ES-I3 (cell line): ENCODE data around the gene RIMBP2.
A peak's percentile ranks its signal among the peaks of the same experiment; 100 is the strongest.

Experiments used
- H3K36me3 ChIP-seq: 2 replicates; pipeline ENCODE4 v1.6.1; 2013; ENCODE audit warnings: mild to moderate bottlenecking, low read length, control low read depth, moderate library complexity; ENCODE audit not compliant: insufficient read depth
- H3K4me1 ChIP-seq: 2 replicates; pipeline ENCODE4 v1.6.1; 2013; ENCODE audit warnings: mild to moderate bottlenecking, control low read depth, low read length; ENCODE audit not compliant: insufficient read depth
- H3K9ac ChIP-seq: 2 replicates; pipeline ENCODE4 v1.6.1; 2013; ENCODE audit warnings: low read depth, mild to moderate bottlenecking, low read length, moderate library complexity
- H3K9me3 ChIP-seq: 2 replicates; pipeline ENCODE4 v1.6.1; 2013; ENCODE audit warnings: mild to moderate bottlenecking, low read length, moderate library complexity; ENCODE audit not compliant: control insufficient read depth, insufficient read depth

The RIMBP2 gene

GRCh38 chr12:130642856-130643255 is 73.2 kb downstream of the RIMBP2 start:
- Histone ChIP-seq H3K36me3 (no peaks in the 10 kb centered on the region), H3K9me3 (no peaks in the 10 kb centered on the region; the same call in 1 of the 2 replicates), H3K4me1 (no peaks in the 10 kb centered on the region), H3K9ac (no peak overlapping the region)

GRCh38 chr12:130641533-130642184 is 74.4 kb downstream of the RIMBP2 start:
- no peaks in the 10 kb centered on the region for H3K36me3 ChIP-seq
- H3K4me1 ChIP-seq = no peaks in the 10 kb centered on the region
- no peak overlapping the region for H3K9ac ChIP-seq
- H3K9me3 ChIP-seq = no peaks in the 10 kb centered on the region; the same call in 1 of the 2 replicates

- Histone ChIP-seq H3K4me1 (no peaks in the 10 kb centered on the region), H3K36me3 (no peaks in the 10 kb centered on the region), H3K9ac (no peak overlapping the region), H3K9me3 (no peaks in the 10 kb centered on the region; the same call in 1 of the 2 replicates)
These were observed 75.2 kb downstream of the RIMBP2 start for GRCh38 chr12:130640901-130641300.

- Histone ChIP-seq H3K9me3 (no peaks in the 10 kb centered on the region; the same call in 1 of the 2 replicates), H3K9ac (no peak overlapping the region), H3K4me1 (no peaks in the 10 kb centered on the region), H3K36me3 (no peaks in the 10 kb centered on the region)
These were observed 75.6 kb downstream of the RIMBP2 start for GRCh38 chr12:130640496-130640895.

- Histone ChIP-seq H3K9me3 (no peaks in the 10 kb centered on the region; the same call in 1 of the 2 replicates), H3K9ac (no peak overlapping the region), H3K4me1 (peaks cover 4% of the 10 kb centered on the region; the same call in 1 of the 2 replicates), H3K36me3 (no peaks in the 10 kb centered on the region)
These were observed 76.3 kb downstream of the RIMBP2 start for GRCh38 chr12:130639476-130640424.

GRCh38 chr12:130636370-130636769 is 79.7 kb downstream of the RIMBP2 start:
- Histone ChIP-seq H3K4me1 (peaks cover 19% of the 10 kb centered on the region), H3K9ac (no peak overlapping the region), H3K36me3 (no peaks in the 10 kb centered on the region), H3K9me3 (no peaks in the 10 kb centered on the region; the same call in 1 of the 2 replicates)

GRCh38 chr12:130634866-130635265 is 81.2 kb downstream of the RIMBP2 start:
- Histone ChIP-seq H3K9ac (no peak overlapping the region), H3K36me3 (no peaks in the 10 kb centered on the region), H3K4me1 (peaks cover 19% of the 10 kb centered on the region), H3K9me3 (peaks cover 3% of the 10 kb centered on the region; the same call in 1 of the 2 replicates)

GRCh38 chr12:130633771-130634170 is 82.3 kb downstream of the RIMBP2 start:
- H3K9me3 ChIP-seq = peaks cover 3% of the 10 kb centered on the region; the same call in 1 of the 2 replicates
- H3K4me1 ChIP-seq = peaks cover 19% of the 10 kb centered on the region
- H3K9ac ChIP-seq = peak overlapping the region; percentile 5; the same call in 1 of the 2 replicates
- H3K36me3 ChIP-seq = no peaks in the 10 kb centered on the region

GRCh38 chr12:130632642-130633041 is 83.5 kb downstream of the RIMBP2 start:
- no peak overlapping the region for H3K9ac ChIP-seq
- H3K36me3 ChIP-seq = no peaks in the 10 kb centered on the region
- H3K9me3 ChIP-seq = peaks cover 3% of the 10 kb centered on the region; the same call in 1 of the 2 replicates
- H3K4me1 ChIP-seq = peaks cover 19% of the 10 kb centered on the region

GRCh38 chr12:130628304-130628703 is 87.8 kb downstream of the RIMBP2 start:
- H3K9ac ChIP-seq = no peak overlapping the region
- no peaks in the 10 kb centered on the region for H3K36me3 ChIP-seq
- peaks cover 3% of the 10 kb centered on the region; the same call in 1 of the 2 replicates for H3K9me3 ChIP-seq
- H3K4me1 ChIP-seq = peaks cover 5% of the 10 kb centered on the region

GRCh38 chr12:130627175-130627574 is 88.9 kb downstream of the RIMBP2 start:
- Histone ChIP-seq H3K9ac (no peak overlapping the region), H3K4me1 (no peaks in the 10 kb centered on the region), H3K9me3 (peaks cover 3% of the 10 kb centered on the region; the same call in 1 of the 2 replicates), H3K36me3 (no peaks in the 10 kb centered on the region)

- H3K36me3 ChIP-seq = no peaks in the 10 kb centered on the region
- no peaks in the 10 kb centered on the region for H3K4me1 ChIP-seq
- peaks cover 3% of the 10 kb centered on the region; the same call in 1 of the 2 replicates for H3K9me3 ChIP-seq
- H3K9ac ChIP-seq = no peak overlapping the region
These were observed 89.5 kb downstream of the RIMBP2 start for GRCh38 chr12:130626601-130627000.

GRCh38 chr12:130625201-130625600 is 90.9 kb downstream of the RIMBP2 start:
- Histone ChIP-seq H3K4me1 (no peaks in the 10 kb centered on the region), H3K9me3 (no peaks in the 10 kb centered on the region), H3K36me3 (no peaks in the 10 kb centered on the region), H3K9ac (no peak overlapping the region)

GRCh38 chr12:130622803-130623202 is 93.3 kb downstream of the RIMBP2 start:
- H3K9me3 ChIP-seq = 0 out of 2 replicates have a peak, but pooled peaks cover 4% of the 10 kb centered on the region
- H3K9ac ChIP-seq = no peak overlapping the region
- no peaks in the 10 kb centered on the region for H3K4me1 ChIP-seq
- H3K36me3 ChIP-seq = no peaks in the 10 kb centered on the region
